ENCODE measurements around the gene CRK. TPM values are rescaled to one million over a fixed set of nuclear protein-coding genes. Genes with fewer than 3 reads are reported as not detected.

Gene CRK
- total and polyA plus RNA-seq, 7 donors, result 33.6 to 88.7 (median 67.7) TPM

DNA sequence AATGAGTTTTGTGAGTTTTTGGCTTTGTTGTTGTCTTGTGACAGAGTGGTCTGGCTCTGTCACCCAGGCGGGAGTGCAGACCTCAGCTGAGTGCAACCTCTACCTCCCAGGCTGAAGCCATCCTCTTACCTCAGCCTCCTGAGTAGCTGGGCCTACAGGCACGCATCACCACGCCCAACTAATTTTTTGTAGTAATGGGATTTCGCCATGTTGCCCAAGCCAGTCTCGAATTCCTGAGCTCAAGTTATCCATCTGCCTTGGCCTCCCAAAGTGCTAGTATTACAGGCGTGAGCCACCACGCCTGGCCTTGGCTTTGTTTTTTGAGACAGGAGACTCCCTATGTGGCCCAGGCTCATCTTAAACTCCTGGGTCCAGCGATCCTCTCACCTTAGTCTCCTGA, 15.1 kb downstream of the CRK start:
- Histone ChIP-seq H3K27me3 (no peaks in the 10 kb centered on the region), H3K36me3 (peaks cover 0 to 11% (median 6%) of the 10 kb centered on the region in 4 donors), H3K4me1 (peaks cover 0 to 37% (median 24%) of the 10 kb centered on the region in 4 donors), H3K9me3 (no peaks in the 10 kb centered on the region), H3K4me3 (no peak overlapping the region), H3K27ac (no peak overlapping the region)
- DNase-seq, result no peak
- intact Hi-C loops (cut with DNase I), result no loop called here
- TF ChIP-seq, protein P1, sequence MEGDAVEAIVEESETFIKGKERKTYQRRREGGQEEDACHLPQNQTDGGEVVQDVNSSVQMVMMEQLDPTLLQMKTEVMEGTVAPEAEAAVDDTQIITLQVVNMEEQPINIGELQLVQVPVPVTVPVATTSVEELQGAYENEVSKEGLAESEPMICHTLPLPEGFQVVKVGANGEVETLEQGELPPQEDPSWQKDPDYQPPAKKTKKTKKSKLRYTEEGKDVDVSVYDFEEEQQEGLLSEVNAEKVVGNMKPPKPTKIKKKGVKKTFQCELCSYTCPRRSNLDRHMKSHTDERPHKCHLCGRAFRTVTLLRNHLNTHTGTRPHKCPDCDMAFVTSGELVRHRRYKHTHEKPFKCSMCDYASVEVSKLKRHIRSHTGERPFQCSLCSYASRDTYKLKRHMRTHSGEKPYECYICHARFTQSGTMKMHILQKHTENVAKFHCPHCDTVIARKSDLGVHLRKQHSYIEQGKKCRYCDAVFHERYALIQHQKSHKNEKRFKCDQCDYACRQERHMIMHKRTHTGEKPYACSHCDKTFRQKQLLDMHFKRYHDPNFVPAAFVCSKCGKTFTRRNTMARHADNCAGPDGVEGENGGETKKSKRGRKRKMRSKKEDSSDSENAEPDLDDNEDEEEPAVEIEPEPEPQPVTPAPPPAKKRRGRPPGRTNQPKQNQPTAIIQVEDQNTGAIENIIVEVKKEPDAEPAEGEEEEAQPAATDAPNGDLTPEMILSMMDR (IDR thresholded peaks at IDR 0.05), result no peak
- no peak for TF ChIP-seq POLR2AphosphoS5 (IDR thresholded peaks at IDR 0.05)
- no peak for TF ChIP-seq POLR2A (IDR thresholded peaks at IDR 0.05)
- TF ChIP-seq EP300 (IDR thresholded peaks at IDR 0.05), result no peak
- 94 to 97% methylated on average over 8 of the region's 8 CpGs for WGBS, 2 donors

- WGBS, 2 donors, result 71 to 83% methylated on average over 11 of the region's 11 CpGs
- Histone ChIP-seq H3K4me1 (peaks cover 0 to 58% (median 47%) of the 10 kb centered on the region in 4 donors), H3K36me3 (peaks cover 0 to 18% (median 8%) of the 10 kb centered on the region in 4 donors), H3K27me3 (no peaks in the 10 kb centered on the region), H3K4me3 (peak overlapping the region in 1 of 4 donors; percentile 4), H3K27ac (peak overlapping the region; percentile 4 to 72 (median 56)), H3K9me3 (no peaks in the 10 kb centered on the region)
- TF ChIP-seq POLR2AphosphoS5 (IDR thresholded peaks at IDR 0.05) (no peak), POLR2A (IDR thresholded peaks at IDR 0.05) (no peak), EP300 (IDR thresholded peaks at IDR 0.05) (no peak)
- TF ChIP-seq, protein P1 (IDR thresholded peaks at IDR 0.05), result no peak
- DNase-seq, result no peak
- intact Hi-C loops (cut with DNase I), result loop anchor here (5.0 kb wide), 2 partner anchors 41 to 71 kb away; no protein-coding TSS in a partner anchor
These were observed 17.4 kb downstream of the CRK start for GRCh38 chr17:1438593-1439083.

- TF ChIP-seq POLR2AphosphoS5 (IDR thresholded peaks at IDR 0.05) (peak in 3 of 4 donors; percentile 45 to 65 (median 50)), POLR2A (IDR thresholded peaks at IDR 0.05) (no peak)
- WGBS, 2 donors, result 79 to 82% methylated on average over 3 of the region's 3 CpGs
- peaks cover 0 to 26% (median 8%) of the 10 kb centered on the region in 4 donors for H3K36me3 ChIP-seq
- intact Hi-C loops (cut with DNase I), result loop anchor here (5.0 kb wide), 2 partner anchors 38 to 68 kb away; no protein-coding TSS in a partner anchor
- DNase-seq, result no peak
- no peaks in the 10 kb centered on the region for H3K9me3 ChIP-seq
- H3K4me3 ChIP-seq, result no peak overlapping the region
- H3K27ac ChIP-seq, result peak overlapping the region in 3 of 4 donors; percentile 72 to 76 (median 74)
- H3K27me3 ChIP-seq, result no peaks in the 10 kb centered on the region
- peaks cover 0 to 86% (median 58%) of the 10 kb centered on the region in 4 donors for H3K4me1 ChIP-seq
These were observed 20.7 kb downstream of the CRK start for GRCh38 chr17:1435326-1435725.

- peaks cover 0 to 30% (median 8%) of the 10 kb centered on the region in 4 donors for H3K36me3 ChIP-seq
- no peaks in the 10 kb centered on the region for H3K27me3 ChIP-seq
- no peak for DNase-seq
- peaks cover 0 to 82% (median 57%) of the 10 kb centered on the region in 4 donors for H3K4me1 ChIP-seq
- H3K9me3 ChIP-seq, result no peaks in the 10 kb centered on the region
- peak overlapping the region in 3 of 4 donors; percentile 72 to 76 (median 74) for H3K27ac ChIP-seq
- intact Hi-C loops (cut with DNase I), result no loop called here
- no peak overlapping the region for H3K4me3 ChIP-seq
- TF ChIP-seq POLR2AphosphoS5 (IDR thresholded peaks at IDR 0.05) (peak; percentile 48 to 85 (median 70)), EP300 (IDR thresholded peaks at IDR 0.05) (no peak), POLR2A (IDR thresholded peaks at IDR 0.05) (no peak)
- TF ChIP-seq, protein P1 (IDR thresholded peaks at IDR 0.05), result no peak
- WGBS, 2 donors, result 88 to 95% methylated on average over 3 of the region's 3 CpGs
These were observed 21.9 kb downstream of the CRK start for GRCh38 chr17:1434150-1434549.

GRCh38 chr17:1431631-1432104, 24.4 kb downstream of the CRK start:
- H3K4me1 ChIP-seq, result peaks cover 0 to 59% (median 39%) of the 10 kb centered on the region in 4 donors
- H3K9me3 ChIP-seq, result no peaks in the 10 kb centered on the region
- no peak for DNase-seq
- TF ChIP-seq, protein P1 (IDR thresholded peaks at IDR 0.05), result no peak
- no peak for TF ChIP-seq EP300 (IDR thresholded peaks at IDR 0.05)
- H3K27ac ChIP-seq, result peak overlapping the region in 1 of 4 donors; percentile 76
- H3K4me3 ChIP-seq, result no peak overlapping the region
- H3K27me3 ChIP-seq, result no peaks in the 10 kb centered on the region
- intact Hi-C loops (cut with DNase I), result no loop called here
- peaks cover 0 to 30% (median 7%) of the 10 kb centered on the region in 4 donors for H3K36me3 ChIP-seq
- WGBS, 2 donors, result 86 to 87% methylated on average over 2 of the region's 2 CpGs

All from sigmoid colon (tissue), 7 donors.